Testis (tissue), 3 donors: ENCODE data around the gene CD300LF. TPM values are rescaled to one million over a fixed set of nuclear protein-coding genes. Genes with fewer than 3 reads are reported as not detected.

Experiments used
- DNase-seq: peaks from one replicate; pipeline ENCODE4 v3.0.0-alpha.2; 2019
- H3K27ac ChIP-seq, 2 donors: fragments of 200-600 bp; sonication (generic); one replicate each; pipeline ENCODE4 v1.5.1; 2019
- H3K27me3 ChIP-seq: fragments of 200-600 bp; sonication (generic); one replicate; pipeline ENCODE4 v1.5.1; 2019
- H3K36me3 ChIP-seq: fragments of 200-600 bp; sonication (generic); one replicate; pipeline ENCODE4 v1.5.1; 2017; ENCODE audit warnings: low read depth; ENCODE audit errors: missing control alignments
- H3K4me1 ChIP-seq: fragments of 200-600 bp; sonication (generic); one replicate; pipeline ENCODE4 v1.5.1; 2019
- H3K4me3 ChIP-seq, 2 donors: fragments of 200-600 bp; sonication (generic); one replicate each; pipeline ENCODE4 v1.5.1; 2017 to 2019
- H3K9me3 ChIP-seq: fragments of 200-600 bp; sonication (generic); one replicate; pipeline ENCODE4 v1.5.1; 2017
- CTCF ChIP-seq, 3 experiments: fragments of 450-650 bp in 2 of 3; fragments of 200-600 bp in 1 of 3; sonication (generic) in 1 of 3; IDR thresholded peaks; one replicate each; pipeline ENCODE4 v1.5.1; 2016 to 2019; ENCODE audit warnings: antibody characterized with exemption in 3 of 3, mild to moderate bottlenecking in 2 of 3, moderate library complexity in 1 of 3
- POLR2A ChIP-seq: fragments of 450-650 bp; IDR thresholded peaks from one replicate; pipeline ENCODE4 v1.6.1; 2017; ENCODE audit warnings: antibody characterized with exemption, mild to moderate bottlenecking, moderate library complexity
- WGBS, 2 donors: methylation state at CpG; one replicate each; pipeline ENCODE4 v1.1.5; 2018; 5-methylcytosine and 5-hydroxymethylcytosine counted together
- intact Hi-C: fragments of 100-400 bp; cut with DNase I; formaldehyde crosslinking; loops from one replicate; pipeline ENCODE4 v1.15.1; 2023; ENCODE audit warnings: low total_unique reads
- polyA plus RNA-seq: library from polyadenylated mRNA; stranded (reverse); fragments of 350-450 nt; fragmentation: Illumina TruSeq; extraction: RNeasy Lipid Tissue Mini Kit (QIAGEN cat#74804); gene quantifications from one replicate; pipeline ENCODE4 v1.2.3, GENCODE V29; 2014; ENCODE audit warnings: low read depth, low replicate concordance; ENCODE audit not compliant: insufficient read depth
- total RNA-seq, 2 donors: library from RNA; depleted of rRNA; stranded (reverse); fragments of >200 nt; gene quantifications; one replicate each; pipeline ENCODE4 v1.2.3, GENCODE V29; 2016

Gene CD300LF
- total and polyA plus RNA-seq, 3 donors from 2014 or later = 0.43 to 1.1 (median 0.79) TPM

DNA sequence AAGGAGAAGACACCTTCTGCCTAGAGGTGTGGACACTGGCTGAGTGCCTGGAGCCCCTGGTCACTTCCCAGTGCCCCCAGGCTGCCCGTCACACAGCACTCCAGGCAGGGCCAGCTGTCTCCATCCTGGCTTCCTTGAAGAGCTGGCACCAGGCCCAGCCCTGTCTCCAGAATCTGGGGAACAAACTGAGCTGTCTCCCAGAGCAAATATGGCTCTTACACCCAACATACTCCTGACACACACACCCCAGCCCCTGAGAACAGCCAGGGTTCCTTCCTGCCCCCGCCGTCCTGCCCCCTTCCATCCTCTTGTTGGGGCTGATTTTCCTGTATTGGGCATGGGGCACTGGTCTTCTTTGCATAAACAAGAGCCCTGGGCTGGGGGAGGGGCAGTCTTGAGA is 44.8 kb upstream of the CD300LF start:
- intact Hi-C loops = no loop called here
- Histone ChIP-seq H3K4me3 (no peak overlapping the region), H3K36me3 (no peaks in the 10 kb centered on the region), H3K4me1 (peaks cover 50% of the 10 kb centered on the region), H3K27me3 (no peaks in the 10 kb centered on the region), H3K27ac (peak overlapping the region; percentile 12 to 14), H3K9me3 (no peaks in the 10 kb centered on the region)
- DNase-seq = no peak
- TF ChIP-seq CTCF (IDR thresholded peaks at IDR 0.05) (no peak), POLR2A (no peak)
- 57 to 70% methylated on average over 3 of the region's 3 CpGs for WGBS, 2 donors

- intact Hi-C loops = no loop called here
- peaks cover 55% of the 10 kb centered on the region for H3K4me1 ChIP-seq
- H3K9me3 ChIP-seq = no peaks in the 10 kb centered on the region
- no peaks in the 10 kb centered on the region for H3K36me3 ChIP-seq
- no peak for TF ChIP-seq POLR2A
- H3K27me3 ChIP-seq = no peaks in the 10 kb centered on the region
- 78 to 88% methylated on average over 1 to 3 of the region's 3 CpGs for WGBS, 2 donors
- no peak overlapping the region for H3K4me3 ChIP-seq
- no peak for DNase-seq
- peak overlapping the region in 1 of 2 donors; percentile 14 for H3K27ac ChIP-seq
Measured at GRCh38 chr17:74756891-74757290, 44.2 kb upstream of the CD300LF start.

DNA sequence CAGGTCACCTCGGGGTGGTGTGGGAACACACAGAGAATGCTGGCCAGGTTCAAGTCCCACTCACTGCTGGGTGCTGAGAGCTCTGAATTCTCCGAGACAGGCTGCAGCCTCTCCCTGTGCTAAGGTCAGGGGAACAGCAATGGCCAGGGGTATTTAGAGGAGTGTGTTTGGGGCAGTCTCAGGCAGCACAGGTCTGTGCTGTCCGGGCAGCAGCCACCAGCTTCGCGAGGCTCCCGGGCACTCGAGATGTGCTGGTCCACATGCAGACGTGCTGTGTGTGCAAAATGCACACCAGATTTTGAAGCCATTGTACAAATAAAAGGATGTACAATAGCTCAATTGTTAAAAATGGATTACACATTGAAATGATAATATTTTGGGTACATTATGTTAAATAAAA is 42.8 kb upstream of the CD300LF start:
- no peak overlapping the region for H3K4me3 ChIP-seq
- H3K9me3 ChIP-seq = no peaks in the 10 kb centered on the region
- no peak overlapping the region for H3K27ac ChIP-seq
- no peaks in the 10 kb centered on the region for H3K27me3 ChIP-seq
- H3K4me1 ChIP-seq = peaks cover 48% of the 10 kb centered on the region
- WGBS, 2 donors = 86 to 87% methylated on average over 8 of the region's 8 CpGs
- intact Hi-C loops = no loop called here
- no peaks in the 10 kb centered on the region for H3K36me3 ChIP-seq
- no peak for DNase-seq
- no peak for TF ChIP-seq CTCF (IDR thresholded peaks at IDR 0.05)
- TF ChIP-seq POLR2A = no peak

DNA sequence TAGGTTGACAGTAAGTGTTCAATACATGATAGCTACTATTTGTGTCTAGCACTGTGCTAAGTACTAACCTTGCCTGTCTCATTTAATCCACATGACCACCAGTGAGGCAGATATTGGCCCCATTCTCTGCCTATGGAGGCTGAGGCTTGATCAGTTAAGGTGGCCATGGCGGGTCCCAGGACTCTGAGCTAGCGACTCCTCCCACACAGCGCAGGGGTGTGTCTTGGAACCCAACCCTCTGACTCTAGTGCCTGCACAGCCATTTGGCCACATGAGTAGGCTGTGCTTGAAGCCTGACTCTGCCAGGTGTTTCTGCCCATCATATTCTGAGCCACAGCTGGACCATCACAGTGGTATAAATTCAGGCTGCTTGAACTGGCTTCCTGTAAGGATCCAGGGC is 42.1 kb upstream of the CD300LF start:
- peaks cover 46% of the 10 kb centered on the region for H3K4me1 ChIP-seq
- intact Hi-C loops = no loop called here
- no peak for DNase-seq
- H3K27ac ChIP-seq = no peak overlapping the region
- no peaks in the 10 kb centered on the region for H3K9me3 ChIP-seq
- no peaks in the 10 kb centered on the region for H3K36me3 ChIP-seq
- H3K27me3 ChIP-seq = no peaks in the 10 kb centered on the region
- WGBS, 2 donors = 87% methylated on average over 3 of the region's 3 CpGs; no CpG with 5 or more reads in 1 of the 2 donors
- no peak overlapping the region for H3K4me3 ChIP-seq
- TF ChIP-seq POLR2A (no peak), CTCF (IDR thresholded peaks at IDR 0.05) (no peak)

DNA sequence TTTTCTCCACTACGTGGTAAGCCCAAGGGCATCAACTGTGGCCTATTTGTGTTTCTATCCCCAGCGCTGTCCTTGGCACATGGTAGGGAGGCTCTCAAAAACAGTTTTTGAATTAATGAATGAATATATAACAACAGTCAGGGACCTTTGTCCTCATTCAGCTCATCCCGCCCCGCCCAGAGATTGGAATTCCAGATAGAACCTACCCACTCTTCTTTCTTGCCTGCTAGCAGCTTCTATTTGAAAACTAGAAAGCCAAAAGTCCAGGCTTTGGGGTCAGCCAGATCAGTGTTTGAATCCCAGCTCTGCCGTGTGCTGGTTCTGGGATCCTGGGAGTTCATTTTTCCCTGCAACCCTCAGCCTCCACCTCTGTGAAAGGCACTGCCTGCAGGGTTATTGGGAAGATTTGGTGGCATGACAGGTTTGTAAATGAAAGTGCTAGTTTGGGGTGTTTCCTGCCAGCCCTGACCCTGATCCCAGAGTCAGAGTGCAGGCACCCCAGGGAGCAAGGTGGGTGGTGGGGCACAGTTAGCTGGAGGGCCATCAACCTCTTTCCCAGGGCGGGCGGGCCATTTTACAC is 40.2 kb upstream of the CD300LF start:
- Histone ChIP-seq H3K4me3 (no peak overlapping the region), H3K27me3 (no peaks in the 10 kb centered on the region), H3K4me1 (peaks cover 32% of the 10 kb centered on the region), H3K36me3 (no peaks in the 10 kb centered on the region), H3K27ac (no peak overlapping the region), H3K9me3 (no peaks in the 10 kb centered on the region)
- TF ChIP-seq POLR2A = no peak
- 83 to 85% methylated on average over 7 of the region's 7 CpGs for WGBS, 2 donors
- DNase-seq = no peak
- intact Hi-C loops = no loop called here

GRCh38 chr17:74752415-74752814 is 39.7 kb upstream of the CD300LF start:
- intact Hi-C loops = no loop called here
- Histone ChIP-seq H3K27ac (no peak overlapping the region), H3K4me3 (no peak overlapping the region), H3K36me3 (no peaks in the 10 kb centered on the region), H3K4me1 (peaks cover 32% of the 10 kb centered on the region), H3K27me3 (no peaks in the 10 kb centered on the region), H3K9me3 (no peaks in the 10 kb centered on the region)
- WGBS, 2 donors = 80 to 85% methylated on average over 9 of the region's 9 CpGs
- DNase-seq = no peak
- no peak for TF ChIP-seq POLR2A
- no peak for TF ChIP-seq CTCF (IDR thresholded peaks at IDR 0.05)
